K562 (cell line): ENCODE data around the gene CAPZA1. TPM values are rescaled to one million over a fixed set of nuclear protein-coding genes. Genes with fewer than 3 reads are reported as not detected.

Experiments used
- CTCF ChIP-seq, 3 experiments: IDR thresholded peaks in 2 of 3; conservative IDR thresholded peaks in 1 of 3; 2 replicates each; pipeline ENCODE4 v1.5.1; 2011 to 2012; ENCODE audit warnings: low read length in 3 of 3, mild to moderate bottlenecking in 3 of 3, control low read depth in 2 of 3, improper control_type of control experiment in 1 of 3, inconsistent platforms in 1 of 3, low read depth in 1 of 3, mixed read lengths in 1 of 3, moderate library complexity in 1 of 3; ENCODE audit not compliant: insufficient read depth in 2 of 3
- DEAF1 ChIP-seq: fragments of 450-650 bp; formaldehyde crosslinking; IDR thresholded peaks from 2 replicates; pipeline ENCODE4 v1.4.0; 2020; ENCODE audit warnings: mild to moderate bottlenecking, moderate library complexity
- FOXJ2 ChIP-seq: fragments of 200-800 bp; sonication (Bioruptor generic); IDR thresholded peaks from 2 replicates; pipeline ENCODE4 v1.6.1; 2016; ENCODE audit warnings: missing genetic modification characterization, missing compliant biosample characterization
- GABPB1 ChIP-seq: sonication (generic); formaldehyde crosslinking; IDR thresholded peaks from 2 replicates; pipeline ENCODE4 v1.8.0; 2022; ENCODE audit warnings: mild to moderate bottlenecking, missing genetic modification reagents
- HIVEP1 ChIP-seq: fragments of 250-450 bp; sonication (Bioruptor Pico); IDR thresholded peaks from 2 replicates; pipeline ENCODE4 v1.4.0; 2020; ENCODE audit warnings: mild to moderate bottlenecking
- KHSRP ChIP-seq: fragments of 450-650 bp; IDR thresholded peaks from 2 replicates; pipeline ENCODE4 v1.6.1; 2017
- PCBP2 ChIP-seq: fragments of 200-400 bp; formaldehyde crosslinking; IDR thresholded peaks from 2 replicates; pipeline ENCODE4 v1.6.1; 2018; ENCODE audit warnings: low read length, low read depth, mild to moderate bottlenecking, moderate library complexity; ENCODE audit not compliant: poor library complexity, severe bottlenecking
- ZBTB40 ChIP-seq, 2 experiments: fragments of 450-650 bp in 1 of 2; sonication (generic) in 1 of 2; formaldehyde crosslinking in 1 of 2; IDR thresholded peaks; 2 replicates each; pipeline versions ENCODE4 v1.7.1 to v1.9.0; 2016 to 2022; ENCODE audit warnings: inconsistent platforms in 1 of 2, mild to moderate bottlenecking in 1 of 2, missing genetic modification reagents in 1 of 2
- ZFP36 ChIP-seq: fragments of 150-350 bp; IDR thresholded peaks from 2 replicates; pipeline ENCODE4 v1.6.1; 2018; ENCODE audit warnings: low read length, low read depth; ENCODE audit not compliant: partially characterized antibody
- ZNF143 ChIP-seq: sonication (generic); formaldehyde crosslinking; IDR thresholded peaks from 2 replicates; pipeline ENCODE4 v1.9.0; 2022; ENCODE audit warnings: mild to moderate bottlenecking, missing genetic modification reagents
- ZNF239 ChIP-seq: fragments of 250-450 bp; sonication (Bioruptor Pico); IDR thresholded peaks from 2 replicates; pipeline ENCODE4 v1.4.0; 2020; ENCODE audit warnings: mild to moderate bottlenecking
- polyA plus RNA-seq, 8 experiments: library from polyadenylated mRNA; depleted of rRNA in 4 of 8; stranded (reverse) in 5 of 8; unstranded in 3 of 8; fragments of >200 nt; fragmentation: Nextera tagmentation in 2 of 8; fragmentation: Illumina TruSeq in 1 of 8; extraction: Ambion mirVana in 2 of 8; extraction: Trizol in 1 of 8; gene quantifications; 2 replicates each; pipeline versions ENCODE4 v1.2.1 to v1.2.3, GENCODE V29; 2011 to 2014; ENCODE audit warnings: inconsistent platforms in 1 of 8, missing spikeins in 1 of 8
- total RNA-seq, 7 experiments: library from RNA; depleted of rRNA in 6 of 7; stranded (reverse); fragments of >200 nt in 6 of 7; fragmentation: Illumina TruSeq in 2 of 7; extraction: Trizol in 2 of 7; gene quantifications; 2 replicates each; pipeline versions ENCODE4 v1.2.1 to v1.2.3, GENCODE V29; 2011 to 2021; ENCODE audit warnings: low replicate concordance in 1 of 7

The CAPZA1 gene
- total and polyA plus RNA-seq, 9 of the 15 experiments (the other 6 are each of a cell fraction or from before 2014, with no cell fraction given): 237 to 1,020 (median 306) TPM

- TF ChIP-seq DEAF1 (CRISPR knock-in tag) (peak; percentile 99), GABPB1 (CRISPR knock-in tag) (peak; percentile 59; the same call in 1 of the 2 replicates), ZNF143 (CRISPR knock-in tag) (no peak), ZBTB40 (IDR thresholded peaks at IDR 0.05) (0 out of 2 replicates have a peak, but pooled peaks have one; percentile 5), ZBTB40 (CRISPR knock-in tag; IDR thresholded peaks at IDR 0.05) (no peak), PCBP2 (no peak), KHSRP (no peak), ZFP36 (peak; percentile 34), ZNF239 (CRISPR knock-in tag) (no peak), CTCF (IDR thresholded peaks at IDR 0.05 in 2 of 3, conservative IDR thresholded peaks at IDR 0.05 in 1 of 3; ENCODE audit: insufficient read depth in 2 of 3, low read depth in 1 of 3, low read length in 3 of 3) (peak; percentile 96 to 99 (median 98)), HIVEP1 (CRISPR knock-in tag) (no peak), FOXJ2 (tag) (no peak)
Measured at GRCh38 chr1:112716133-112716720, 96.6 kb downstream of the CAPZA1 start (continued).
